GM20000 (cell line): ENCODE results near the gene RNU6-7.

Source experiments
- DNase-seq: peaks from one replicate; pipeline ENCODE4 v3.0.0; 2012; ENCODE audit warnings: low spot score
- TF ChIP-seq, protein P1 (sequence below): IDR thresholded peaks from 2 replicates; pipeline ENCODE4 v1.5.1; 2012; ENCODE audit warnings: mild to moderate bottlenecking, control low read depth; ENCODE audit errors: extremely low read depth, missing control alignments

RNU6-7 gene

DNA sequence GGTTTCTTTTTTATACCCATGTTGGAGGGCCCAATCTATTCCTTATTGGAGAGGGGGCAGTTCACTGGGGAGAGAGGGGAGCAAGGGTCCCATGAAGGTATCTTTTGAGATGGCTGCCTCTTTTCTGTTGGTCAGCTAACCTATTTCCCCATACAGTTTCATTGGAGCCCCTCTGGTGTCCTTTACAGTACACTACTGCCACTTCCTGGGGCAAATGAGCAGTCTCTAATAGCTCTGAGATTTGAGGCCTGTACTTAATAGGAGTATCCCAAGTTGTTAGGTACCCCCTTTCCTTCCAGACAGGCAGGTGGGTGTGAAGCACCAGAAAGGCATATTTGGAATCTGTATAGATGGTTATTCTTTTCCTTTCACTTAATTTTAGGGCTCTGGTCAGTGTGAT lies 42.6 kb downstream of the RNU6-7 start:
- TF ChIP-seq, protein P1, sequence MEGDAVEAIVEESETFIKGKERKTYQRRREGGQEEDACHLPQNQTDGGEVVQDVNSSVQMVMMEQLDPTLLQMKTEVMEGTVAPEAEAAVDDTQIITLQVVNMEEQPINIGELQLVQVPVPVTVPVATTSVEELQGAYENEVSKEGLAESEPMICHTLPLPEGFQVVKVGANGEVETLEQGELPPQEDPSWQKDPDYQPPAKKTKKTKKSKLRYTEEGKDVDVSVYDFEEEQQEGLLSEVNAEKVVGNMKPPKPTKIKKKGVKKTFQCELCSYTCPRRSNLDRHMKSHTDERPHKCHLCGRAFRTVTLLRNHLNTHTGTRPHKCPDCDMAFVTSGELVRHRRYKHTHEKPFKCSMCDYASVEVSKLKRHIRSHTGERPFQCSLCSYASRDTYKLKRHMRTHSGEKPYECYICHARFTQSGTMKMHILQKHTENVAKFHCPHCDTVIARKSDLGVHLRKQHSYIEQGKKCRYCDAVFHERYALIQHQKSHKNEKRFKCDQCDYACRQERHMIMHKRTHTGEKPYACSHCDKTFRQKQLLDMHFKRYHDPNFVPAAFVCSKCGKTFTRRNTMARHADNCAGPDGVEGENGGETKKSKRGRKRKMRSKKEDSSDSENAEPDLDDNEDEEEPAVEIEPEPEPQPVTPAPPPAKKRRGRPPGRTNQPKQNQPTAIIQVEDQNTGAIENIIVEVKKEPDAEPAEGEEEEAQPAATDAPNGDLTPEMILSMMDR = no peak
- peak; percentile 7 for DNase-seq

DNA sequence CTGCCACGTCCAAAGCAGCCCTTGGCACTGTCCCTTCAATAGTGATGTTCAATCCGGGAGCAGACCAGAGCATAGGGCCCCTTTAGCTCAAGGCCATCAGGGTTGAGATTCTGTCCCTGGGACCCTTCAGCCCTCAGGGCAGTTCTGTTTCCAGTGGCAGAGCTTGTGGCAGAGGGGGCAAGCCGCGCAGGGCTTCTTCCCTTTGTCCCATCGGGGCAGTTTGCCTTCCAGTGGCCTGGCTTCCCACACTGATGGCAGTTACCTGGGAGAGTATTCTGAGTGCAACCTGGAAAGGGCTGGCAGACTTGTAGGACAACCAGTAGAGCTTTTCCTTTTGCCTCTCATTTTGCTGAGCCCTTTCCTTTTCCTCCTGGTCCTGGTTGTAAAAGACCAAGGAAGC lies 44.9 kb downstream of the RNU6-7 start:
- DNase-seq = no peak

DNA sequence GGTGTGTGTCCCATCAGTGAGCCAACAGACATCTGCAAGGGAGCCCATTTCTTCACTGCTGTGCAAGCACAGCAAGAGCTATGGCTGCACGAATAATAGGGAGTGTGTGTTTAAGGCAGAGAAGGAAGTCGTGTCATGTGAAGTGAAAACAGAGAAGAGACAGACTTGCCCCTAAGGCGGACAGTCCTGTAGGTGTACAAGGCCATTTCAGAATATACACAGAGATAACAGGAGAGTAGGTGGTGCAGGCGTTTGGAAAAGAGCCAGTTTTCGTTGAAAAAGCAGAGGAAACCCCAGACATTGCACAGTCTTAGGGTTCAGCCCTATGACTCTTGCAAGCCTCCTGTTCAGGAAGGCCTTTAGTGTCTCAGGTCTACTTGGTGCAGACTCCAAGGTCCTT lies 47.5 kb downstream of the RNU6-7 start:
- TF ChIP-seq, protein P1 = no peak
- DNase-seq = no peak

More for the DNA sequence above, 44.9 kb downstream of the RNU6-7 start:
- TF ChIP-seq, protein P1 = no peak

DNA sequence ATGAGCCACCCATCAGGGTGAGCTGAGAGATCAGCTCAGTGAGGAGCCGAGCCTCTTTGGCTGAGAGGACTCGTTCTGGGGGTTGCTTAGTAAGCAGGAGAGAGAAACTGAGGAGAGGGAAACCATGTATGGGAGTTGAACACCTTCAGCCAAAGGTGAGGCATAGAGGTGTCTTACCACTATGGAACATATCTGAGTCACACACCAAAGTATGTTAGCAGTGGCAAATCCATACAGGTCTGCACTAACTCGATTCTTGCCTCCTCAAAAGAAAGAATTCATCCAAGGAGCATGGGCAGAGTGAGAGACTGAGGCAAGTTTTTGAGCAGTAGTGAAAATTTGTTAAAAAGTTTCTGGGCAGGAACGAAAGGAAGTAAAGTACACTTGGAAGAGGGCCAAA lies 47.9 kb downstream of the RNU6-7 start:
- TF ChIP-seq, protein P1 = no peak
- no peak for DNase-seq

DNA sequence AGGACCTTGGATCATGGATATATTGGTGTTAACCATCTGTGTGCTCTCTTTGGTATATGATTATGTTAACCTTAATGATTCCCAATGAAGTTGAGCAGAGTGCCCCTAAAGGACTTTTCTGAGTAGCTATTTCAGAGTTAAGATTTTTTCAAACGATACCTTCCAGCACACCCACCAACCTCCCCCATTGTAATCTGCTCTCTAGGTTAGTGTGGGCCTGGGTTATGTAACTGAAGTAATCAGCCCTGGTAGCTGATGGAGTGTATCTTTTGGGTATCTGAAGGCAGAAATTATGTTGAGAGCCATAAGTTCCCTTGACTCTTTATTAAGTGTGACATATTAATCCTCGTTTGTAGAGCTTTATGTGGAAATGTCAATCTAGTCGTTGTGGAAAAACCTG lies 48.8 kb downstream of the RNU6-7 start:
- DNase-seq = no peak
- TF ChIP-seq, protein P1 = no peak

DNA sequence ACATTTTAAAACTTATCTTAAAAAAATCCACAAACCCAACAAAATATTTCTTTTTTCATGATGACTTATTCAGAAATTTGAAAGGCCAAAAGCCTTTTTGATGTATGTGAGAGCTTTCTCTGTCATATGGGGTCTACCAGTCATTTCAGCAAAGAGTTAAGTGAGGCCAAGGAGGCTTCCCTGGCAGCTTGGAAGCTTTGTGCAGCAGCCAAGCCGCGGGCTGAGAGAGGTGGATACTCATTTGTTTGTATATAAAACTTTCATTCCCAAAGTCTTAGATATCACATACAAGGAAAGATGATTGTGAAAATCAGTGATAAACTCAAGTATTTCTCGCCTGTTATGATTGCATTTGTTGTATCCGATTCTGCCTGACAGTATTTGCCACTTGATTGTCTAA lies 49.7 kb downstream of the RNU6-7 start:
- TF ChIP-seq, protein P1 = no peak
- DNase-seq = no peak
